Measurements from ENCODE around the gene DNAAF8. TPM values are rescaled to one million over a fixed set of nuclear protein-coding genes. Genes with fewer than 3 reads are reported as not detected.
"Not testable (repeated sequence)": the region's sequence is repeated elsewhere in the genome, so short reads cannot be mapped to it uniquely, and the experiment has no call there.

DNAAF8 gene
- total RNA-seq, 2 experiments from 2014 or later, result 0.25 to 0.32 TPM

DNA sequence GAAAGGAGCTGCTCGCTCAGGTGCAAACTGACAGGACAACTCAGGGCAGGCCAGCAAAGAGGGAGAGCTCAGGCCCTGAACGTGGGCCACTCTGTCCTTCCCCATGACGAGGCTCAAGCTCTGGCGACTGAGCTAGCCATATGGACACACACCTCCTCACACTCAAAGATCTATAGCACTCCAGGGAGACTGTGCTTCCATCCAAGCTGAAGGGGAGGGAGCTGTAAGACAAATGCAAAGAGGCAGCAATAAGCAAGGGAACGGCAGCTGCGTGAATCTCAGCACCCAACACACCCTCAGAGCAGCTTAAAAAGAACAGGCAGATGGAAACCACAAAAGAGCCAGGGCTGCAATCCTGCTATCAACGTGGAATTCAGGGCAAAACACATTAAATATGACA lies 27.5 kb upstream of the DNAAF8 start:
- CTCF ChIA-PET, result interaction anchor here (0.7 kb wide), 1 partner anchor 19 kb away, joined by 3 read pairs; no protein-coding TSS in a partner anchor
- POLR2A ChIA-PET, result interaction anchor here (1.1 kb wide), 1 partner anchor 12 kb away, joined by 6 read pairs; no protein-coding TSS in a partner anchor

DNA sequence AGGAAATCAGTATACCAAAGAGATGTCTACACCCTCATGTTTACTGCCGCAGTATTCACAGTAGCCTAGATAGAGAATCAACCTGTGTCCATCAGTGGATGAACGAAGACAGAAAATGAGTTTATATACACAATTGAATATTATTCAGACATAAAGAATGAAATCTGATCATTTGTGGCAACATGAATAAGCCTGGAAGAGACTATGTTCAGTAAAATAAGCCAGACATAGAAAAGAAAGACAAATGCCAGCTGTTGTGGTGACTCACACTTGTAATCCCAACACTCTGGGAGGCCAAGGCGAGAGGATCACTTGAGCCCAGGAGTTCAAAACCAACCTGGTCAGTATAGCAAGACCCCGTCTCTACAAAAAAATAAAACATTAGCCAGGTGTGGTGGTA lies 24.9 kb upstream of the DNAAF8 start:
- ChIA-PET POLR2A (no interaction called here), CTCF (no interaction called here)

DNA sequence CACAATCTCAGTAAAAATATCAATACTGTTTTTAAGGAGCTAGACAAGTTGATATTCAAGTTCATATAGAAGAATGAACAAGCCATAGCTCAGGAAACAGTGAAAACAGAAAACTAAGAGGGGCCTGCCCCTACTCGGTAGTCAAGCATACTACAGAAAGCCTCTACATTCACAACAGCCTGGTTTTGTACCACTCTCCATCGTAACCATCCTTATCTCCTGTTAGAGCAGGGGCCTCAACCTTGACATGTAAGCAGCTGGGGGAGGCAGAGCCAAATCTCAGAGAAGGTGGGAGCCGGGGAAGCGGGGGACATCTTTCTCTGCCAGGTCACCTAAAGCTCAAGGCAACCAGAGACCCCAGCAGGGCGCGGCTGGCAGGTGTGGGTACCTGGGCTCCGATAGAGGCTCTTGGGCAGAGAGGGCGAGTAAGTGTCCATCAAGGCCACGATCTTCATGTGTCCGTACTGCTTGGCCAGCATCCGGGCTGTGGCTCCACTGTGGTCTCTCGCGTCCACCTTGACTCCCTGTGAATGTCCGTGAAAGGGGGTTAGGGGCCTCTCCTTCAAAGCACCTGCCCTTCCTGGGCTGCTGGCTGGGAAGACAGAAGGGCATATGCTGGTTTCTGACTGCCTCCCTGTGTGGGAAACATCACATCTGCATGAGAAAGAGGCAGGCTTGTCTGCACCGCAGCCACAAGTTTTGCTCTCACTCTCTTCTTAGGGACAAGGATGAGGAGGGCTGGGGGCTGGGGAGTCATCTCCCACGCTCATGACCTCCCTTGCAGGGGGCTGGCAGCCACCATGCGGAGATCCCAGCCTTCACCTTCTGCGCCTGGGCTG lies 20.5 kb upstream of the DNAAF8 start:
- CTCF ChIA-PET, result interaction anchor here (0.6 kb wide), 1 partner anchor 183 kb away, joined by 4 read pairs; no protein-coding TSS in a partner anchor
- POLR2A ChIA-PET, result no interaction called here

DNA sequence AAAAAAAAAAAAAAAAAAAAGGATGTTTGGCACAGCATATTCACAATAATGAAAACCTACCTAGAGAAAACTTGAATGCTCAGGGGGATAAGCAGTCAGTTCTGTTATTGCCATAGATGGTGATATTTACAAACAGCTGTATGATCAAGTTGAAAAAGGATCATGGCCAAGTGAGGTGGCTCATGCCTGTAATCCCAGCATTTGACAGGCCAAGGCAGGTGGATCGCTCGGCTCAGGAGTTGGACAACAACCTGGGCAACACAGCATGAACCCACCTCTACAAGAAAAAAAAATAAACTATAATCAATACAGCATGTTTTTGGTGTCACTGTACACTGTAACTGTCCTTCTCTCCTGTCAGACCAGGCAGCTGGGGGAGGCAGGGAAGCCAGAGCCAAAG lies 19.3 kb upstream of the DNAAF8 start:
- ChIA-PET CTCF (no interaction called here), POLR2A (no interaction called here)

DNA sequence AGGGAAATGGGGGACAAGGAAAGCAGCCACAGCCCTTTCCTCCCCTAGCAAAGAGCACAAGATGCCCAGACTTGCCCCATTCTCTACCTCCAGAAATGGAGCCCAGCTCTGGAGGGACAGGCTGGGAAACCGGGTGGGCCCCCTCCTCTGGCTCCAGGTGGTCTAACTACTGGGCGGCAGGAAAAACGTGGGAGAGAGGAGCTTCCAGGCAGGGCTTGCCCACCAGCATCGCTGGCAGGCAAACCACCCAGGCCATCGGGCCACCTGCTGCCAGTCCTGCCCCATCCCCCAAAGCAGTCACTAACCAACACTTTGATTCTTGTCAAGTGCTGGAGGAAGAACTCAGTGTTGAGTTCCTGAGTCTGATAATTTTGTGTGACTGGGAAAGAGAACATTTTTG lies 15.9 kb upstream of the DNAAF8 start:
- POLR2A ChIA-PET, result no interaction called here
- CTCF ChIA-PET, result no interaction called here

DNA sequence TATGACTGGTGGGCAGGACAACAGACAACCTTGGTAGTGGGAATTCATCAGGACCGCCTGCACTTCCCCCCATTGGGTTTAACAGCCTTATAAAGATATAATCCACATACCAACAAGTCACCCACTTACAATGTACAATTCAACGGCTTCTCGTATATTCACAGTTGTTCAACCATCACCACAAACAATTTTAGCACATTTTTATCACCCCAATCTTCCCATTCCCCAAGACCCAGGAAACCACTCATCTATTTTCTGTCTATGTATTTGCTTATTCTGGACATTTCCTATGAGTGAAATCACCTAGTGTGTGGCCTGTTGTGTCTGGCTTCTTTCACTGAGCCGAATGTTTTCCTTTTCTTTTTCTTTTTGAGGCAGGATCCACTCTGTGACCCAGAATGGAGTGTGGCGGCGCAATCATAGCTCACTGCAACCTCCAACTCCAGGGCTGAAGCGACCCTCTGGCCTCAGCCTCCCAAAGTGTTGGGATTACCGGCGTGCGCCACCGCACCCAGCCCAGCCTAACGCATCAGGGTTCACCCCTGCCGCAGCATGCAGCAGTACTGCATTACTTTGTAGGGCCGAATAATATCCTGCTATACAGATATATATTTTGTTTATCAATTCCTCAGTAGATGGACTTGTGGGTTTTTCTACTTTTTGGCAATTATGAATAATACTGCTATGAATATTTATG lies 11.1 kb upstream of the DNAAF8 start:
- CTCF ChIA-PET, result interaction anchor here (0.6 kb wide), 1 partner anchor 16 kb away, joined by 3 read pairs; no protein-coding TSS in a partner anchor
- POLR2A ChIA-PET, result no interaction called here

DNA sequence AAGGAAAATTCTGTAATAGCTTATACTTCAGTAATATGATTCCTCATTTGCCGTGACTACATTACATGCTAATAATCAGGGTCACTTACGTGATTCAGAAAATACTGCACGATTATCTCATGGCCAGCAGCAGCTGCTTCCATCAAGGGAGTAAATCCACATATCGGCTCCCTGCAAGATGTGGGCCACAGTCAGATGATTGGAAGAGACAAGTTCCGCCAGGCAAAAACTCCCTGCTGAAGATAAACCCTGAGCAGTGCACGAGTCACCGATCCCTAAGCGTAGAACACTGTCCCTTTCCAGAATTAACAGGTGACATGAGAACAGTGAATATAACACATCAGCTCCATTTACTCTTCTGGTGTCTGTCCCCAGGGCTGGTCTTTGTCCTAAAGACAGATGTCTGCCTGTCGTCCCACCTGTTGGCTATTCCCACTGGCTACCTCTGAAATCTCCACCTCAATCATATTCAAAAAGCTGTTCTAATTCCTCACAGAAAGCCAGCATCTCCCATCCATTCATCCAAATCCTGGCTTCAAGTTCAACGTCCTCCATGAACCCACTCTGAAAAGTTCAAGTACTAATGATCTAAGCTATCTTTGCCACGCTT lies 9.6 kb upstream of the DNAAF8 start:
- ChIA-PET POLR2A (no interaction called here), CTCF (interaction anchor here (0.7 kb wide), 1 partner anchor 12 kb away, joined by 3 read pairs; no protein-coding TSS in a partner anchor)

DNA sequence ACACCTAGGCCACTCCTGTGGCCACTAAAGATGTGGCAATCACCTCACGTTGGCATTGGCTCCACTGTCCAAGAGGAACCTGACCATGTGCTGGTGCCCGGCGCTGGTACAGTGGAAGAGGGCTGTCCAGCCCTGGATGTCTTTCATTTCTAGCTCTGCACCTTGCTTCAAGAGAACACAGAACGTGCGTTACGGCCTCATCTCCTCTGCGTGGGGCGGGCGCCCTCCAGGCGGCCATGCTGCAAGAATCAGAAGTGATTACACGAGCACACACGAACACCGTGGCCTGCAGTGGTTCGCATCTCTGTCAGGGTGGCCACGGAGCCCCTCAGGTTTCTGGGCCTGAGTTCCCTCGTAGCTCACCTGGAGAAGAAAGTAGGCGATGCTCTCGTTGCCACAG lies 7.7 kb upstream of the DNAAF8 start:
- CTCF ChIA-PET, result no interaction called here
- POLR2A ChIA-PET, result no interaction called here

DNA sequence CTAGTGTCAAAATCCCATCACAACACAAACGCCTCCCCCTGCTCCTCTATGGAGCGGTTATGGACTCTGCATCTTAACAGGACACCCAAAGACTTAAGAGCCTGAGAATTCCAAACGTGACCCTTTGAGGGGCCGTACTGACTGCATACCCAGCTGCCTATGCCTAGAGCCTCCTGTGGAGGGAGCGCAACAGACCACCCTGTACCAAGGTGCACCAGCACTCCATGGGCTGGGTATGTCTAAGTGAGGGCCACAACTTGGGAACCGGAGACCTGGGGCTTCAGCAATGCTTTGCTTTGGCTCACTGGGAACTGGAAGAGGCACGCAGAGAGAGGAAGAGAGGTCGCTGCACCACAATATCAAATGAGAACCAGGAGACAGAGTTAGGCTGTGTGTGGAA lies 5.7 kb upstream of the DNAAF8 start:
- POLR2A ChIA-PET, result no interaction called here
- CTCF ChIA-PET, result no interaction called here

DNA sequence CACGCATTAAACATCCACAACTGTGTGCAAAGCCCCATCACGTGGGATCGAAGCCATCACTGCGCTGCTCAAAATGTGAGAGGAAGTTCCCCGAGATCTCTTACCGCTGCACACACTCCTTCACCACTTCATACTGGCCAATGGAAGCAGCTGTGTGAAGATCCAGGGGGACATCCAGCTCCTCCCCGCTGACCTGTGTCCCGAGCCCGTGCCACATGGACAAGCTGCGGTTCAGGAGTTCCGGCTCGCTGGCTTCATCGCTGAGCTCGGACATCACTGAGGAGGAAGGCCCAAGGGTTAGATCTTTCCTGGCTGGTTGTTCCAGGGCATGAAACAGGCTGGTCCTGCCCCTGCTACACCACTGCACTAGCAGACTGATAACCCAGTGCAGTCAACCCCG lies 4.5 kb upstream of the DNAAF8 start:
- ChIA-PET CTCF (interaction anchor here (0.6 kb wide), 1 partner anchor 104 kb away, joined by 3 read pairs; no protein-coding TSS in a partner anchor), POLR2A (no interaction called here)

DNA sequence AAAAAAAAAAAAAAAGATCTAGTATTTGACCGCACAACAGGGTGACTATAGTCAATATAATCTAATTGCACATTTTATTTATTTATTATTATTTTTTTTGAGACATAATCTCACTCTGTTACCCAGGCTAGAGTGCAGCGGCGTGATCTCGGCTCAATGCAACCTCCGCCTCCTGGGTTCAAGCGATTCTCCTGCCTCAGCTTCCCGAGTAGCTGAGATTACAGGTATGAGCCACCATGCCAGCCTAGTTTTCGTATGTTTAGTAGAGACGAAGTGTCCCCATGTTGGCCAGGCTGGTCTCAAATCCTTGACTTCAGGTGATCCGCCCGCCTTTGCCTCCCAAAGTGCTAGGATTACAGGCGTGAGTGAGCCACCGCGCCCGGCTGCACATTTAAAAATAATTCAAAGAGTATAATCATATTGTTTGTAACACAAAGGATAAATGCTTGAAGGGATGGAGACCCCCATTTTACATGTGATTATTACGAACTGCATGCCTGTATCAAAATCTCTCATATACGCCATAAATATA lies 1.1 kb upstream of the DNAAF8 start:
- ChIA-PET POLR2A (interaction anchor here (1.6 to 2.3 kb wide), 3 partner anchors 40 to 382 kb away, joined by 5 to 8 read pairs (median 6); partner anchors contain the start of genes NUDT16L1, PAM16 and ROGDI), CTCF (interaction anchor here (1.2 kb wide), 1 partner anchor 34 kb away, joined by 3 read pairs; the partner anchor contains the start of gene ZNF500)

DNA sequence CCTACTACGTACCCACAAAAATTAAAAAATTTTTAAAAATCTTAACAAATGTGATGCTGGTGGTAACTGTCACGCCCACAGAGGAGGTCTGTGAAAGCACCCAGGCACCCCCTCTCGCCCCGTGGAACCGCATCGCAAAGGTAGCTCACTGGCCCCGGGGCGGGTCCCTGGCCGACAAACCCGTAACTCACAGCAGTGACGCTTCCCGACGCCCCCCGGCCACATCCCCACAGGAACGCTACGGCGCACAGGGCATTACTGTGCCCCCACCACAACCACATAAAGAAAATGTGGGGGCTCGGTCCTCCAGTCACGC lies 632 bp upstream of the DNAAF8 start:
- POLR2A ChIA-PET, result interaction anchor here (1.0 to 2.3 kb wide), 5 partner anchors 34 to 383 kb away, joined by 3 to 8 read pairs (median 5); partner anchors contain the start of genes NUDT16L1, PAM16 and ROGDI
- CTCF ChIA-PET, result interaction anchor here (1.2 to 1.6 kb wide), 2 partner anchors 33 to 40 kb away, joined by 3 to 7 read pairs; partner anchors contain the start of genes NUDT16L1 and ZNF500

DNA sequence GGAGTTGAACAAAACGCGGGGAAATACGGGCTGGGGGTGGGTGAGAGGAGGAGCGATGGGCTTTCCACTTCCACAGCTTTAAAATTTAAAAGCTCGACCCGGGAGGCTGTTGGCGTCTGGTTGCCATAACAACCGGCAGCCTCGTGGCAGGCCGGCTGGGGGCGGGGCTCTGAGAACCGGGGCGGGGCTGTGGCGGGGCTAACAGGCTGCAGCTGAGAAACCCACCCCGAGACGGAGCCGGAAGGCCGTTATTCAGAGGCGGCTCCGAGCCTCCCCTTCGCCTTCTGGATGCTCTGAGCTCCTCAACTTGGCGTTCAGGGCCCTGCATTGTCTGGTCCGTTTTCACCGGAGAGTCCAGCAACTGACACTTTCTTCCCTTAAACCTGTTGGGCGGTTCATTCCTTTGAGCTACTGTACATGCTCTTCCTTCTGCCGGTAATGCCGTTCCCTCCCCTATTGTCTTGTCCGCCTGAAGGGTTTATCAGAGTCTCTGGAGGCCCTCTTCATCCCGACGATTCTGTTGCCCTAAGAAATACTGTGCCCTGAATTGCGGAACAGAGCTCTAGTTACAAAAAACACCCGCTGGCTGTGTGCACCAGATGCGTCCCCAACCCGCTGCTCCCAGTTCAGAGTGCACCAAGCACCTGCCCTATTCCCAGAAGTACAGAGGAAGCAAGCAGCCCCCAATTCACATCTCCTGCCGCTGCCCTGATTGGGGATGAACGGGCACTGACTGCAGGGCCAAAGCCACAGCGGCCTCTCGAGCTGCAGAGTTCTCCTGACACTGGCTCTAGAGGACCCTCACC lies 596 bp downstream of the DNAAF8 start:
- ChIA-PET CTCF (interaction anchor here (0.8 to 1.6 kb wide), 2 partner anchors 41 to 109 kb away, joined by 3 to 7 read pairs; partner anchors contain the start of gene NUDT16L1), POLR2A (interaction anchor here (0.5 to 2.3 kb wide), 11 partner anchors 13 to 384 kb away, joined by 3 to 8 read pairs (median 4); partner anchors contain the start of genes NUDT16L1, PAM16, ROGDI and UBALD1)

DNA sequence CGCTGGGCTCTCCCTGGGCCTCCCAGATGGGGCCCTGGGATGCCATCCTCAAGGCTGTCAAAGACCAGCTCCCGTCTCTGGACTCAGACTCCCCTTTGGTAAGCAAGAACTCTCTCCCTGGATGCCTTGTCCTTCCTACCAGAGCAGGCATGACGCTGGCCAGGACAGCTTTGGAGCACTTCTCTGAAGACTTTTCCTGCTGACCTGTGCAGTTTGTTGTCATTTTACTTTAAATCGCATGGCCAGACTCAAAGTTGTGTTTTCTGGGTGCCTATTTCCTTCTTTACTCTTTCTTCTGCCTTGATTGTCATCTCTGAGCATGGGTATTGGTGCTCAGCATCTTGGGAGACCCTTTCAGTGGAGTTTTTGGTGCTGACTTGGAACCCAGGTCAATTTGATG lies 2.2 kb downstream of the DNAAF8 start:
- CTCF ChIA-PET, result no interaction called here

DNA sequence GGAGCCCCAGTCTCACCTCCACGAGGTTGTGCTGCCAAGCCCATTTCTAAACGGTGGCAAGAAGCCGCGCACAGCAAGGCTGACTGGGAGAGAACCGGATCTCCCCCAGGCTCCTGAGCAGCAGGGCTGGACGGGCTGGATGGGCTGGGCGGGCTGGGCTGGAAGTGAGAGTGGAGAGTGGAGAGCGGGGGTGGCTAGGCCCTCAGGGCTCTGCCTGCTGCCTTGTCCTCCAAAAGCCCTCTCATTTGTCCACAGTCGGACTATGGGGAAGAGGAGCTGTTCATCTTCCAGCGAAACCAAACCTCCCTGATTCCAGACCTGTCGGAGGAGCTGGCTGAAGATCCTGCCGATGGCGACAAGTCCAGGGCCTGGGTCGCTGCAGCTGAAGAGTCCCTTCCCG lies 3.2 kb downstream of the DNAAF8 start:
- ChIA-PET CTCF (no interaction called here), POLR2A (interaction anchor here (1.0 kb wide), 1 partner anchor 44 kb away, joined by 3 read pairs; the partner anchor contains the start of gene NUDT16L1)

More for the DNA sequence above, 2.2 kb downstream of the DNAAF8 start:
- POLR2A ChIA-PET, result interaction anchor here (1.0 kb wide), 1 partner anchor 43 kb away, joined by 3 read pairs; the partner anchor contains the start of gene NUDT16L1

DNA sequence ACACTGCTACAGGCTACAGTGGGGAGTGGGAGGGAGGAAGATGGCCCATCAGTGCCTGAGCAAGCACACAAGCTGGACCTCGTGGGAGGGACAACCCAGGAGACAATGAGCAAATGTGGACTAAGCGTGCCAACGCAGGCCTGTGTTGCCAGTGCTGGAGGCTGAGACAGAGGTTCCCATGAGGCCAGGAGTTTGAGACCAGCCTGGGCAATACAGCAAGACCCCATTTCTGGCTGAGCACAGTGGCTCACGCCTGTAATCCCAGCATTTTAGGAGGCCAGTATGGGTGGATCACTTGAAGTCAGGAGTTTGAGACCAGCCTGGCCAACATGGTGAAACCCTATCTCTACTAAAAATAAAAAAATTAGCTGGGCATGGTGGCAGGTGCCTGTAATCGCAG lies 4.0 kb downstream of the DNAAF8 start:
- POLR2A ChIA-PET, CTCF ChIA-PET: not testable (repeated sequence)

DNA sequence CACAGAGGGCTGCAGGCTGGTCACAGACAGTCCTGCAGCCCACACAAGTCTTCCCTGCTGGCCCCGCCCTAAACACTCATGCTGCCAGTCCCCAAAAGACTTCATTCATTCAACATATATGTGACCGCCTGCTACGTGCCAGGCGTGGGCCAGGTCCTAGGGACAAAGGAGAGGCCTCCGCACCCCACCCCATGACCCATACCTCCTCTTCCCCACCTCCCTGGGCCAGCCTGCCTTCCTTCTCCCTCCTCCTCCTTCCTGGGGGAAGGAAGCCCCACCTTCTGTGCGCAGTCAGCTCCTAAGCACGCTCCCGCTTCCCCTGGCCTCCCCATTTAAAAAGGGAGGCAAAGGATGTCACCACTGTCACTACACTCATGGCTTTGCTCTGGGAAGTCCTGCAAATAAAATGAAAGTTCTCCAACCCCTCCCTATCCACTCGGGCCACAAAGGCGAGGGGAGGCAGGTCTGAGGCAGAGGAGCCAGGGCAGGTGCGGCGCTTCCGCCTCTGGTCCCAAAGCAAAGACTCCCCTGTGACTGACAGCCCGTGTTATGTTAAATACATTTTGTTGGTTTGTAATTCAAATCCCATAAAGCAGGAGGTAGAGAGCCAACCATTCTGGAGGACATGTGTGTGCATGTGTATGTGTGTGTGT lies 9.0 kb downstream of the DNAAF8 start:
- POLR2A ChIA-PET, result no interaction called here
- CTCF ChIA-PET, result interaction anchor here (0.6 kb wide), 1 partner anchor 132 kb away, joined by 3 read pairs; no protein-coding TSS in a partner anchor
